HL-60 (cell line): ENCODE results near the gene GRIN1.

ENCODE experiments used
- DNase-seq, 2 experiments: peaks; one replicate each; pipeline ENCODE4 v3.0.0-alpha.2; 2010 to 2020; ENCODE audit warnings: low read depth in 1 of 2, low spot score in 1 of 2
- H3K27ac ChIP-seq: fragments of 250-450 bp; sonication (Bioruptor Pico); replicated peaks from 2 replicates; pipeline ENCODE4 v1.5.1; 2020; ENCODE audit warnings: mild to moderate bottlenecking, moderate library complexity
- H3K27me3 ChIP-seq: fragments of 250-450 bp; sonication (Bioruptor Pico); 2 replicates; pipeline ENCODE4 v1.5.1; 2021; ENCODE audit warnings: mild to moderate bottlenecking, moderate library complexity; ENCODE audit not compliant: insufficient read depth, poor library complexity, severe bottlenecking
- H3K4me3 ChIP-seq: replicated peaks from 2 replicates; pipeline ENCODE4 v1.5.1; 2011; ENCODE audit warnings: mild to moderate bottlenecking, control low read depth, low read length; ENCODE audit not compliant: insufficient read depth
- GABPA ChIP-seq: IDR thresholded peaks from 2 replicates; pipeline ENCODE4 v1.6.1; 2012; ENCODE audit warnings: low read depth
- POLR2AphosphoS5 ChIP-seq: IDR thresholded peaks from 2 replicates; pipeline ENCODE4 v1.6.1; 2012; ENCODE audit warnings: low read depth
- SPI1 ChIP-seq: IDR thresholded peaks from 2 replicates; pipeline ENCODE4 v1.6.1; 2012; ENCODE audit warnings: low read depth, mild to moderate bottlenecking, borderline replicate concordance
- TF ChIP-seq, protein P1 (sequence below): IDR thresholded peaks from 2 replicates; pipeline ENCODE4 v1.6.1; 2012; ENCODE audit warnings: low read depth; ENCODE audit not compliant: insufficient replicate concordance
- TF ChIP-seq, protein P2 (sequence below): IDR thresholded peaks from one replicate; pipeline ENCODE4 v1.5.1; 2011; ENCODE audit warnings: low read length, control low read depth, inconsistent platforms; ENCODE audit not compliant: insufficient read depth

GRIN1 gene

DNA sequence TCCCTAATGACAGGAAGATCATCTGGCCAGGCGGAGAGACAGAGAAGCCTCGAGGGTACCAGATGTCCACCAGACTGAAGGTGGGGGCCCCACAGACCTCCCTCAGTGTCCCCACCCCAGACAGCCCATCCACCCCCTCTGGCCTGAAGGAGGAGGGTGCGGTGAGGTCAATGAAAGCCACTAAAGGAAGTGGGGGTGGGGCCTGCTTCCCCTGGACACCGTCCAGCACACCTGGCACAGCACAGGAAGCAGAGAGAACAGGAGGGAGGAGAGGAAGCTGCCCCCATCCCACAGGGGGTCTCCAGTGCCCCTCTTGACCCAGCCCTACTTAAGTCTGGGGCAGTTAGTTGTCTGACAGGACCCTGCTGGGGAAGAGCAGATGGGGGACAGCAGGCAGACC, 19.7 kb downstream of the GRIN1 start:
- Histone ChIP-seq H3K27ac (no peak overlapping the region), H3K4me3 (no peak overlapping the region), H3K27me3 (peaks cover 60% of the 10 kb centered on the region)
- no peak for DNase-seq
- TF ChIP-seq, protein P1, sequence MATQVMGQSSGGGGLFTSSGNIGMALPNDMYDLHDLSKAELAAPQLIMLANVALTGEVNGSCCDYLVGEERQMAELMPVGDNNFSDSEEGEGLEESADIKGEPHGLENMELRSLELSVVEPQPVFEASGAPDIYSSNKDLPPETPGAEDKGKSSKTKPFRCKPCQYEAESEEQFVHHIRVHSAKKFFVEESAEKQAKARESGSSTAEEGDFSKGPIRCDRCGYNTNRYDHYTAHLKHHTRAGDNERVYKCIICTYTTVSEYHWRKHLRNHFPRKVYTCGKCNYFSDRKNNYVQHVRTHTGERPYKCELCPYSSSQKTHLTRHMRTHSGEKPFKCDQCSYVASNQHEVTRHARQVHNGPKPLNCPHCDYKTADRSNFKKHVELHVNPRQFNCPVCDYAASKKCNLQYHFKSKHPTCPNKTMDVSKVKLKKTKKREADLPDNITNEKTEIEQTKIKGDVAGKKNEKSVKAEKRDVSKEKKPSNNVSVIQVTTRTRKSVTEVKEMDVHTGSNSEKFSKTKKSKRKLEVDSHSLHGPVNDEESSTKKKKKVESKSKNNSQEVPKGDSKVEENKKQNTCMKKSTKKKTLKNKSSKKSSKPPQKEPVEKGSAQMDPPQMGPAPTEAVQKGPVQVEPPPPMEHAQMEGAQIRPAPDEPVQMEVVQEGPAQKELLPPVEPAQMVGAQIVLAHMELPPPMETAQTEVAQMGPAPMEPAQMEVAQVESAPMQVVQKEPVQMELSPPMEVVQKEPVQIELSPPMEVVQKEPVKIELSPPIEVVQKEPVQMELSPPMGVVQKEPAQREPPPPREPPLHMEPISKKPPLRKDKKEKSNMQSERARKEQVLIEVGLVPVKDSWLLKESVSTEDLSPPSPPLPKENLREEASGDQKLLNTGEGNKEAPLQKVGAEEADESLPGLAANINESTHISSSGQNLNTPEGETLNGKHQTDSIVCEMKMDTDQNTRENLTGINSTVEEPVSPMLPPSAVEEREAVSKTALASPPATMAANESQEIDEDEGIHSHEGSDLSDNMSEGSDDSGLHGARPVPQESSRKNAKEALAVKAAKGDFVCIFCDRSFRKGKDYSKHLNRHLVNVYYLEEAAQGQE, result no peak
- no peak for TF ChIP-seq SPI1
- TF ChIP-seq POLR2AphosphoS5, result no peak
- no peak for TF ChIP-seq GABPA
- TF ChIP-seq, protein P2, sequence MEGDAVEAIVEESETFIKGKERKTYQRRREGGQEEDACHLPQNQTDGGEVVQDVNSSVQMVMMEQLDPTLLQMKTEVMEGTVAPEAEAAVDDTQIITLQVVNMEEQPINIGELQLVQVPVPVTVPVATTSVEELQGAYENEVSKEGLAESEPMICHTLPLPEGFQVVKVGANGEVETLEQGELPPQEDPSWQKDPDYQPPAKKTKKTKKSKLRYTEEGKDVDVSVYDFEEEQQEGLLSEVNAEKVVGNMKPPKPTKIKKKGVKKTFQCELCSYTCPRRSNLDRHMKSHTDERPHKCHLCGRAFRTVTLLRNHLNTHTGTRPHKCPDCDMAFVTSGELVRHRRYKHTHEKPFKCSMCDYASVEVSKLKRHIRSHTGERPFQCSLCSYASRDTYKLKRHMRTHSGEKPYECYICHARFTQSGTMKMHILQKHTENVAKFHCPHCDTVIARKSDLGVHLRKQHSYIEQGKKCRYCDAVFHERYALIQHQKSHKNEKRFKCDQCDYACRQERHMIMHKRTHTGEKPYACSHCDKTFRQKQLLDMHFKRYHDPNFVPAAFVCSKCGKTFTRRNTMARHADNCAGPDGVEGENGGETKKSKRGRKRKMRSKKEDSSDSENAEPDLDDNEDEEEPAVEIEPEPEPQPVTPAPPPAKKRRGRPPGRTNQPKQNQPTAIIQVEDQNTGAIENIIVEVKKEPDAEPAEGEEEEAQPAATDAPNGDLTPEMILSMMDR, result no peak

DNA sequence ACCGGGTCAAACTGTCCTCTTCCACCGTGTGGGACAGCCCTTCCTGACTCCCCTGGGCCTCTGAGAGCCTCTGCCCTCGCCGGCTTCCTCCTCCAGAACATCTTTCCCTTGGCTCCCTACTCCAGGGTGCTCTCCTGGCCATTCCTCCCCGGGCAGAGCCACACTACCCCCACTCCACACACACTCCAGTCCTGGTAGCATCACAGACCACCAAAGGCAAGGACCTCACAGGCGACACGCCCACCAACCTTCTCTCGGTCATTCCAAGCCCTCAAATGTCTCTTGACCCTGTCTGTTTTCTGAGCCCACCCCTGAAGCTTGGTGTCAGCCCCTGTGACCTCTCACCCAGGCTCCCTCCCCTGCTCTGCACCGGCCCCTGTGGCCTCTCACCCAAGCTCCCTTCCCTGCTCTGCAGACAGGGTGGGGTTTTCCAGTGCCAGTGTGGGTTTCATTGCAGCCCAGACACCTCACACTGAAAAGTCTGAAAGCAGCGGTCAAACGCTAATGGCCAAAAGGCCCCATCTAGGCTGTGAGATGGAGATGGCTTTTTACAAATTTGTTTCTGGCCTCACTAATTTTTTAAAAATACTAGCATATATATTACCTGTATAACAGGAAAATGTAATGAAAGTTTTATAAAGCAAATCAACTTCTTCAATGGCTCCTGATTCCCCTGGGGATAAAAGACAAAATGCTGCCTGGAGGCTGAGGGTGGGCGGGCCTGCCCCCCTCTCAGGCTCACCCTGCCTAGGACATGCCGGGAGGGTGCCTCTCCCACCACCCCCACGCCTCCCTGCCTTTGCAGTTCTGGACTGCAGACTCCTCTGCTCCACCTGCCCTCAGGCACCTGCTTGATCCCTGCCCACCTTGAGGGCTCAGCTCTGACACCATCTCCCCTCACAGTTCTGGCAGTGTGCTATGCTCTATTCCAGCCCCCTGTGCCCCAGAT, 20.4 kb downstream of the GRIN1 start:
- Histone ChIP-seq H3K4me3 (no peak overlapping the region), H3K27me3 (peaks cover 68% of the 10 kb centered on the region), H3K27ac (no peak overlapping the region)
- DNase-seq, result no peak
- TF ChIP-seq GABPA (no peak), POLR2AphosphoS5 (no peak), SPI1 (no peak)
- TF ChIP-seq, protein P2, result no peak
- TF ChIP-seq, protein P1, result no peak

DNA sequence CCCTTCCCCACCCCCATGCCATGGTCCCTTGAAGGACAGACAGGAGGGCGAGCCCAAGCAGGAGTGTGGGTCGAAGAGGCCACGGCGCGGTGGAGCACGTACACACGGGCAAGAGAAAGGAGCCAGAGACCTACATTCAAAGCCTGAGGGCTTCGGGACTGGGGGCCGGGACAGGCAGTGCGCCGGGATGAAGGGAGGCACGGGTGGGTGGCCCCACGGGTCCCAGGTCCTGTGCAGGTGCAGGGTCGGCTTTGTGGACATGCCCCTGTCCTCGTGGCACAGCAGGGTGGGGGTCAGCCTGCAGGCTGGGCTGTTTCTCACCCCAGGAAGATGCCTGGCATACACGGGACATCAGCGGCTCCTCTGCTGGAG, 21.1 kb downstream of the GRIN1 start:
- Histone ChIP-seq H3K27ac (no peak overlapping the region), H3K4me3 (no peak overlapping the region), H3K27me3 (peaks cover 71% of the 10 kb centered on the region)
- TF ChIP-seq SPI1 (no peak), POLR2AphosphoS5 (no peak), GABPA (no peak)
- TF ChIP-seq, protein P1, result no peak
- TF ChIP-seq, protein P2, result no peak
- DNase-seq, result no peak
